Body of pancreas (tissue), 4 donors: ENCODE measurements around the gene ENTPD8. TPM values are rescaled to one million over a fixed set of nuclear protein-coding genes. Genes with fewer than 3 reads are reported as not detected.

Experiments
- ATAC-seq: fragments of 150-250 bp; one replicate; pipeline ENCODE4 v1.9.1; 2016
- DNase-seq, 4 donors: peaks; one replicate each; pipeline ENCODE4 v3.0.0-alpha.2; 2019
- H3K27ac ChIP-seq, 4 donors: fragments of 200-600 bp; sonication (generic); 1 replicate in 3 of 4; 2 replicates in 1 of 4; pipeline versions ENCODE4 v1.5.1 to v1.6.1; 2016 to 2019; ENCODE audit warnings: mild to moderate bottlenecking in 1 of 4, mixed read lengths in 1 of 4, moderate library complexity in 1 of 4
- H3K27me3 ChIP-seq, 2 donors: fragments of 200-600 bp; sonication (generic); one replicate each; pipeline ENCODE4 v1.6.0; 2016; ENCODE audit warnings: mild to moderate bottlenecking in 1 of 2
- H3K36me3 ChIP-seq, 2 donors: fragments of 200-600 bp; sonication (generic); replicated peaks in 1 of 2; 2 replicates each; pipeline ENCODE4 v1.5.1; 2016; ENCODE audit warnings: low read depth in 2 of 2; ENCODE audit not compliant: insufficient read depth in 1 of 2
- H3K4me1 ChIP-seq: fragments of 200-600 bp; sonication (generic); one replicate; pipeline ENCODE4 v1.6.0; 2016
- H3K4me3 ChIP-seq, 2 donors: fragments of 200-600 bp; sonication (generic); 1 replicate in 1 of 2; 2 replicates in 1 of 2; pipeline ENCODE4 v1.5.1; 2016 to 2019
- H3K9me3 ChIP-seq, 3 donors: fragments of 200-600 bp; sonication (generic); 1 replicate in 2 of 3; 2 replicates in 1 of 3; pipeline ENCODE4 v1.5.1; 2016
- CTCF ChIP-seq, 7 experiments: fragments of 450-650 bp in 4 of 7; fragments of 200-600 bp in 3 of 7; sonication (generic) in 3 of 7; IDR thresholded peaks; one replicate each; pipeline ENCODE4 v1.5.1; 2016 to 2019; ENCODE audit warnings: antibody characterized with exemption in 7 of 7
- POLR2A ChIP-seq, 3 donors: fragments of 450-650 bp; IDR thresholded peaks; one replicate each; pipeline ENCODE4 v1.6.1; 2016; ENCODE audit warnings: antibody characterized with exemption in 3 of 3, mild to moderate bottlenecking in 2 of 3
- WGBS, 2 donors: methylation state at CpG; one replicate each; pipeline ENCODE4 v1.1.5; 2017; 5-methylcytosine and 5-hydroxymethylcytosine counted together
- intact Hi-C: fragments of 100-400 bp; cut with DNase I; formaldehyde crosslinking; loops from one replicate; pipeline ENCODE4 v1.15.1; 2023
- total RNA-seq, 2 donors: library from RNA; depleted of rRNA; stranded (reverse); fragments of >200 nt; gene quantifications; one replicate each; pipeline ENCODE4 v1.1.0, GENCODE V29; 2016

Gene ENTPD8
- total RNA-seq, 2 donors from 2014 or later = 2.0 to 2.3 TPM

DNA sequence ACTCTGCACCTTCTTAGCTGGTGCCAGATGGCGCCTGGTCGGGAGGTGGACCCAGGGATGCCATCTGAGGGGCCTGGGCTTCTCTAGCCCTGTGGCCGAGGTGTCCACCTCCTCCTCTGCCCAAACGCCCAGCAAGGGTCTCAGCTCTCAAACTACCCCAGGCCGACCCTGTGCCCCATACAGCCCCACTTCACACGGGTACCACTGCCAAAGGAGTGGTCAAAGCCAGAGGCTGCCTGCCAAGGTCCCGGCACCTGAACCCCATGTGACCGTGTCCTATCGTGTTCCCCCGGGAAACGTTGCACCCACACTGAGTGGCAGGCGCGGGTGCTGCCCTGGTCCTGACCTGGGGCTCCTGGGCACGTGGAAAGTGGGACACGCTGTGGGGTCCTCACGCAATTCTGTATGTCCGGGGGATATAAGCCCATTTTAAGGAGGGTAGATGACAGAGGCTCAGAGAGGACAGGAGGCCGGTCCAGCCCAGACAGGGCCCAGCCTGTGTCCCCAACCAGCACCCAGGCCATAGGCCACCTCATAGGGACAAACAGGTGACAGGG is 1.9 kb downstream of the ENTPD8 start:
- H3K4me1 ChIP-seq = peaks cover 37% of the 10 kb centered on the region
- intact Hi-C loops = no loop called here
- 37% methylated on average over 18 of the region's 18 CpGs; no CpG with 5 or more reads in 1 of the 2 donors for WGBS, 2 donors
- no peak overlapping the region for H3K27ac ChIP-seq
- no peaks in the 10 kb centered on the region for H3K9me3 ChIP-seq
- H3K4me3 ChIP-seq = no peak overlapping the region
- TF ChIP-seq POLR2A (IDR thresholded peaks at IDR 0.05) = no peak
- no peak for TF ChIP-seq CTCF (IDR thresholded peaks at IDR 0.05)
- no peaks in the 10 kb centered on the region for H3K36me3 ChIP-seq
- ATAC-seq (no peak), DNase-seq (peak in 1 of 4 donors; percentile 47)
- H3K27me3 ChIP-seq = no peaks in the 10 kb centered on the region

GRCh38 chr9:137438591-137439157 is 2.5 kb downstream of the ENTPD8 start:
- H3K36me3 ChIP-seq = no peaks in the 10 kb centered on the region
- TF ChIP-seq POLR2A (IDR thresholded peaks at IDR 0.05) = no peak
- no peak for TF ChIP-seq CTCF (IDR thresholded peaks at IDR 0.05)
- H3K4me3 ChIP-seq = no peak overlapping the region
- intact Hi-C loops = no loop called here
- 80 to 82% methylated on average over 3 to 17 of the region's 22 CpGs for WGBS, 2 donors
- no peaks in the 10 kb centered on the region for H3K9me3 ChIP-seq
- DNase-seq (no peak), ATAC-seq (no peak)
- H3K4me1 ChIP-seq = peaks cover 37% of the 10 kb centered on the region
- no peaks in the 10 kb centered on the region for H3K27me3 ChIP-seq
- no peak overlapping the region for H3K27ac ChIP-seq

GRCh38 chr9:137437691-137438590 is 3.2 kb downstream of the ENTPD8 start:
- Histone ChIP-seq H3K4me1 (peaks cover 37% of the 10 kb centered on the region), H3K9me3 (no peaks in the 10 kb centered on the region), H3K27me3 (no peaks in the 10 kb centered on the region), H3K27ac (no peak overlapping the region), H3K4me3 (no peak overlapping the region), H3K36me3 (no peaks in the 10 kb centered on the region)
- TF ChIP-seq CTCF (IDR thresholded peaks at IDR 0.05) = no peak
- TF ChIP-seq POLR2A (IDR thresholded peaks at IDR 0.05) = no peak
- ATAC-seq (no peak), DNase-seq (peak in 1 of 4 donors; percentile 17)
- intact Hi-C loops = no loop called here
- WGBS, 2 donors = 78% methylated on average over 8 to 30 of the region's 40 CpGs

DNA sequence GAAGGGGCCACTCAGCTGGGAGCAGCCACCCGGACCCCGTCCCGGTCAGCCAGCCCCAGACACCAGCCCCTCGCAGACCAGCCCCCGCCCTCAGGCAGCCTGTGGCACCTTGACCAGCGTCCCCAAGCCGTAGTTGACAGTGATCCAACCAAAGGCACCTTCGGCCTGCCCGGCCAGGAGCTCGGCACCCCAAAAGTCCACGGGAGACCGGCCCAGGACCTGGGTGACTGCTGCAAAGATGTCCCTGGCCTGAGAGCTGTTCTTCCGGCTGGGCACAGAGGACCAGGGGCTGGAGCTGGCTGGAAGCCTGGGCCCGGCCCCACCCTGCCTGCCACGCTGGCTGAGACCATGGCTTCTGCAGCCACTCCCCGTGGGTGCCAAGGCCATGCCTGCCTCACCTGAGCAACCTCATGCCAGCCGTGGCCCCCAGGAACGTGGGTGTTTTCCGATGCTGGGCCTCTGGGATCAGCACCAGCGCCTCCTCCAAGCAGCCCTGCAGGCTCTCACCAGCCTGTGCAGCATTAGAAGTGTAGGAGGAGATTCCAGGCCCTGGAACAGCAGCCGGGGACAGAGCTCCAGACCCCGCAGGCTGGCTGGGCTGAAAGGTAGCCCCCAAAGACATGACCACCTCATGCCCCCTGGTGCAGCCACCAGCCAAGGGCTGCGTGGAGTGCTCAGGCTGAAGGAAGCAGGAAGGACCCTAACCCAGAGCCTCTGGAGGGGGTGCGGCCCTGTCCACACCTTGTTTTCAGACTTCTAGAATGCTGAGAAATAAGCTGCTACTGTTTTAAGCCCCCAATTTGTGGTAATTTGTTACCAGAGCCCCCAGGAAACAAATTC is 4.2 kb downstream of the ENTPD8 start:
- 29 to 71% methylated on average over 4 to 24 of the region's 24 CpGs for WGBS, 2 donors
- peaks cover 37% of the 10 kb centered on the region for H3K4me1 ChIP-seq
- no peaks in the 10 kb centered on the region for H3K9me3 ChIP-seq
- TF ChIP-seq POLR2A (IDR thresholded peaks at IDR 0.05) (no peak), CTCF (IDR thresholded peaks at IDR 0.05) (no peak)
- no peaks in the 10 kb centered on the region for H3K36me3 ChIP-seq
- no peak overlapping the region for H3K4me3 ChIP-seq
- H3K27ac ChIP-seq = peak overlapping the region in 2 of 4 donors; percentile 71 to 83
- H3K27me3 ChIP-seq = no peaks in the 10 kb centered on the region
- DNase-seq (peak in 1 of 4 donors; percentile 57), ATAC-seq (no peak)
- intact Hi-C loops = no loop called here
